ENCODE data around the gene CELF5.
"Not testable (repeated sequence)": the region's sequence is repeated elsewhere in the genome, so short reads cannot be mapped to it uniquely, and the experiment has no call there.

CELF5 gene

GRCh38 chr19:3295581-3295980 lies 71.1 kb downstream of the CELF5 start:
- no peak for DNase-seq

- no peak for DNase-seq
These were observed 71.6 kb downstream of the CELF5 start for GRCh38 chr19:3296034-3296433.

GRCh38 chr19:3296446-3296845 lies 72.0 kb downstream of the CELF5 start:
- no peak for DNase-seq

GRCh38 chr19:3298853-3299449 lies 74.5 kb downstream of the CELF5 start:
- DNase-seq, result no peak

- not testable (repeated sequence) for DNase-seq
These were observed 76.1 kb downstream of the CELF5 start for GRCh38 chr19:3300566-3300965.

GRCh38 chr19:3302755-3303154 lies 78.3 kb downstream of the CELF5 start:
- DNase-seq, result no peak

- DNase-seq, result peak; percentile 80
These were observed 80.5 kb downstream of the CELF5 start for GRCh38 chr19:3304871-3305423.

- DNase-seq, result no peak
These were observed 85.3 kb downstream of the CELF5 start for GRCh38 chr19:3309724-3310123.

- DNase-seq, result no peak
These were observed 85.8 kb downstream of the CELF5 start for GRCh38 chr19:3310280-3310679.

- DNase-seq, result no peak
These were observed 86.2 kb downstream of the CELF5 start for GRCh38 chr19:3310711-3311110.

GRCh38 chr19:3313199-3313575 lies 88.7 kb downstream of the CELF5 start:
- DNase-seq, result no peak

- DNase-seq, result no peak
These were observed 90.7 kb downstream of the CELF5 start for GRCh38 chr19:3314962-3315675.

GRCh38 chr19:3315676-3315973 lies 91.2 kb downstream of the CELF5 start:
- no peak for DNase-seq

GRCh38 chr19:3316132-3316648 lies 91.7 kb downstream of the CELF5 start:
- DNase-seq, result no peak

- DNase-seq, result no peak
These were observed 92.3 kb downstream of the CELF5 start for GRCh38 chr19:3316659-3317207.

- DNase-seq, result no peak
These were observed 95.3 kb downstream of the CELF5 start for GRCh38 chr19:3319643-3320353.

GRCh38 chr19:3320354-3320670 lies 95.9 kb downstream of the CELF5 start:
- no peak for DNase-seq

GRCh38 chr19:3320853-3321252 lies 96.4 kb downstream of the CELF5 start:
- no peak for DNase-seq

GRCh38 chr19:3321696-3322095 lies 97.2 kb downstream of the CELF5 start:
- DNase-seq, result no peak

GRCh38 chr19:3322199-3322978 lies 97.9 kb downstream of the CELF5 start:
- DNase-seq, result no peak

- no peak for DNase-seq
These were observed 98.6 kb downstream of the CELF5 start for GRCh38 chr19:3323026-3323425.

GRCh38 chr19:3323658-3324057 lies 99.2 kb downstream of the CELF5 start:
- no peak for DNase-seq

GRCh38 chr19:3324405-3324856 lies 100.0 kb downstream of the CELF5 start:
- DNase-seq, result peak; percentile 70
